ENCODE measurements around the gene SMIM36.

DNA sequence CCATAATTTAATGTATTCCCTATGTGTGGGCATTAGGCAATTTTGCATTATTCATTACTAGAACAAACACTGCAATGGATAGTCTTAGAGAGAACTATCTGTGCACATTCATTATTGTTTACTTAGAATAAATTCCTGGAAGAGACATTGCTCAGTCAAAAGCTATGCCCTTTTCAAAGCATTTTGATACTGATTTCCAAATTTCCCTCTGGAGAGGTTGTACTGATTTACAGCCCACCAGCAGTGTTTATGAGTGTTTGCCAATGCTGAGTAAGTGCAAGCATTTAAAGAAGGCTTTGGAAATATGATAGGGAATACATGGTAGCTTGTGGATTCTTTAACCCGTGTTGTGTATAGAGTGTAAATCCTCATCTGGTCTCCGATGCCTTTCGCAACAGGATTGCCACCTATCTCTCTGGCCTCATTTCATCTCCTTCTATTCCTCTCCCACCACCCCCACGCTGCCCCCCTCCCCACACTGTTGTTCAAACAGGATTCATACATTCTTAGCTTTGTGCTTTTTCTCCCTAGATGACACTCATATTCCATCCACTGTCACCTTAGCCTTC lies 56.3 kb downstream of the SMIM36 start:
- TF ChIP-seq, protein P1, sequence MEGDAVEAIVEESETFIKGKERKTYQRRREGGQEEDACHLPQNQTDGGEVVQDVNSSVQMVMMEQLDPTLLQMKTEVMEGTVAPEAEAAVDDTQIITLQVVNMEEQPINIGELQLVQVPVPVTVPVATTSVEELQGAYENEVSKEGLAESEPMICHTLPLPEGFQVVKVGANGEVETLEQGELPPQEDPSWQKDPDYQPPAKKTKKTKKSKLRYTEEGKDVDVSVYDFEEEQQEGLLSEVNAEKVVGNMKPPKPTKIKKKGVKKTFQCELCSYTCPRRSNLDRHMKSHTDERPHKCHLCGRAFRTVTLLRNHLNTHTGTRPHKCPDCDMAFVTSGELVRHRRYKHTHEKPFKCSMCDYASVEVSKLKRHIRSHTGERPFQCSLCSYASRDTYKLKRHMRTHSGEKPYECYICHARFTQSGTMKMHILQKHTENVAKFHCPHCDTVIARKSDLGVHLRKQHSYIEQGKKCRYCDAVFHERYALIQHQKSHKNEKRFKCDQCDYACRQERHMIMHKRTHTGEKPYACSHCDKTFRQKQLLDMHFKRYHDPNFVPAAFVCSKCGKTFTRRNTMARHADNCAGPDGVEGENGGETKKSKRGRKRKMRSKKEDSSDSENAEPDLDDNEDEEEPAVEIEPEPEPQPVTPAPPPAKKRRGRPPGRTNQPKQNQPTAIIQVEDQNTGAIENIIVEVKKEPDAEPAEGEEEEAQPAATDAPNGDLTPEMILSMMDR (IDR thresholded peaks at IDR 0.05), result no peak
- TF ChIP-seq POLR2A (IDR thresholded peaks at IDR 0.05) (no peak), POLR2AphosphoS5 (IDR thresholded peaks at IDR 0.05) (no peak)

All from gastroesophageal sphincter (tissue), 3 donors.